22Rv1 (cell line): ENCODE measurements around the gene CDK2AP2.

ENCODE experiments used
- ZFX ChIP-seq: fragments of 450-650 bp; IDR thresholded peaks from 2 replicates; pipeline ENCODE4 v1.6.1; 2017; ENCODE audit warnings: antibody characterized with exemption, borderline replicate concordance
- TF ChIP-seq, protein P1 (sequence below): fragments of 450-650 bp; IDR thresholded peaks from 2 replicates; pipeline ENCODE4 v1.5.1; 2017; ENCODE audit warnings: mild to moderate bottlenecking

DNA sequence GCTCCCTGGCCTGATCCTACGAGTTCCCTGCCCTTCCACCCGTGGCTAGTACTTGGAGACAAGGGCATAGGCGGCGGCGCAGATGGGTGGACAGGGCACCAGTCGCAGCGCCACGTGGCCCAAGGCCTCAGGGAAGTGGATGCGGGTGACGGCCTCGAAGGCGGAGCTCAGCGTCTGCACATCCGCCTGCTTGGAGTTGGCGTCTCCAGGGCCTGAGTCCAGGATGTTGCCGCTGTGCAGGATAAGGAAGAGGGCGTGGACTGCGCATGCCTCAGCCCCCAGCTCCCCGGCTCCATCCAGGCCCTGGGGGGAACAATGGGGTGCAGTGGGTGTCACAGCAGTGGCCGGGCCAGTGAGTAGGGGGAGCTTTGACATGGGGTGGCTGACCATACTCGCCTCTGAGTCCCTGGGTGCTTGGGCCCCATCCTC is 9.4 kb downstream of the CDK2AP2 start:
- TF ChIP-seq, protein P1, sequence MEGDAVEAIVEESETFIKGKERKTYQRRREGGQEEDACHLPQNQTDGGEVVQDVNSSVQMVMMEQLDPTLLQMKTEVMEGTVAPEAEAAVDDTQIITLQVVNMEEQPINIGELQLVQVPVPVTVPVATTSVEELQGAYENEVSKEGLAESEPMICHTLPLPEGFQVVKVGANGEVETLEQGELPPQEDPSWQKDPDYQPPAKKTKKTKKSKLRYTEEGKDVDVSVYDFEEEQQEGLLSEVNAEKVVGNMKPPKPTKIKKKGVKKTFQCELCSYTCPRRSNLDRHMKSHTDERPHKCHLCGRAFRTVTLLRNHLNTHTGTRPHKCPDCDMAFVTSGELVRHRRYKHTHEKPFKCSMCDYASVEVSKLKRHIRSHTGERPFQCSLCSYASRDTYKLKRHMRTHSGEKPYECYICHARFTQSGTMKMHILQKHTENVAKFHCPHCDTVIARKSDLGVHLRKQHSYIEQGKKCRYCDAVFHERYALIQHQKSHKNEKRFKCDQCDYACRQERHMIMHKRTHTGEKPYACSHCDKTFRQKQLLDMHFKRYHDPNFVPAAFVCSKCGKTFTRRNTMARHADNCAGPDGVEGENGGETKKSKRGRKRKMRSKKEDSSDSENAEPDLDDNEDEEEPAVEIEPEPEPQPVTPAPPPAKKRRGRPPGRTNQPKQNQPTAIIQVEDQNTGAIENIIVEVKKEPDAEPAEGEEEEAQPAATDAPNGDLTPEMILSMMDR, result no peak
- no peak for TF ChIP-seq ZFX
